ENCODE measurements around the gene SETD1A. TPM values are rescaled to one million over a fixed set of nuclear protein-coding genes. Genes with fewer than 3 reads are reported as not detected.
A peak's percentile ranks its signal among the peaks of the same experiment; 100 is the strongest.

Gene SETD1A
- total RNA-seq, 2 donors from 2014 or later = 12.2 to 15.0 TPM

DNA sequence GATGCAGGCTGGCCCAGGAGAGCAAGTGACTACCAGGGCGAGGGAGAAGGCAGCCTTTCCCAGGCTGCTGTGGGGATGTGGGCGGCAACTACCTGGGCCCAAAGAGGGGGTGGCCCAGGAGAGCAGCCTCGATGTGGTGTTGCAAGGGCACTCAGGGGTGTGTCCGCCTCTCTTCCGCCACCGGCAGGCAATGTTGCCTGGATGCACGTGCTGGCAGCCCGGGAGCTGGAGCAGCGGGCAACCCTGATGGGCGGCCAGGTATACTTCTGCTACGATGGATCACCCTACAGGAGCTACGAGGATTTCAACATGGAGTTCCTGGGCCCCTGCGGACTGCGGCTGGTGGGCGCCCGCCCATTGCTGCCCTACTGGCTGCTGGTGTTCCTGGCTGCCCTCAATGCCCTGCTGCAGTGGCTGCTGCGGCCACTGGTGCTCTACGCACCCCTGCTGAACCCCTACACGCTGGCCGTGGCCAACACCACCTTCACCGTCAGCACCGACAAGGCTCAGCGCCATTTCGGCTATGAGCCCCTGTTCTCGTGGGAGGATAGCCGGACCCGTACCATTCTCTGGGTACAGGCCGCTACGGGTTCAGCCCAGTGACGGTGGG lies 30.1 kb downstream of the SETD1A start:
- DNase-seq (no peak), ATAC-seq (no peak)
- intact Hi-C loops (cut with DNase I, micrococcal nuclease) = loop anchor here in 1 of 2 donors (5.0 to 10.0 kb wide), 2 partner anchors 157 to 455 kb away; partner anchors contain the start of gene ZNF843

DNA sequence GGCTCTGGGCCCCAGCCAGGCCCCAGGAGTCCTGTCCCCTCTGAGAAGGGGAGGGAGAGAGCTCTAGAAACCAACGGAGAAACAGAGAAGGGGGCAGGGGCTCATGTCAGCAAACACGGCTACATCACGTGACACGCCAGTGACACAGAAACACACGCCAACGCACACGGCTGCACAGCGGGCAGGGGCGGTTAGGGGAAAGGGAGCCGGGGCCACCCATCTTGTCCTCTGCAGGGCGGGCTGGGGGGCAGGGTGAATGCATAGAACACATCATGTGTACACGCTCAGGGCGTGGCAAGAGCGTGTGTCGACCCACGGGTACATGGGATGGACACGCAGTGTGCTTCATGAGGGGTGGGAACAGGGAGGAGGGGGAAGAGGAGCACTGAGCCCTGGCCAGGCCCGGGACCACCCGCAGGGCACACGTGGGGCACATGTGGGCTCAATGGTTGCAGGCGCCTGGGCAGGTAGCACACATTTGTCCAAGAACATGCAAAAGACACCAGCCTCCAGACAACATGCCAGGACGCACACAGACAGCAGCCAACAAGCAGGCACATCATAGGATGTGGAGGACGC lies 32.0 kb downstream of the SETD1A start:
- DNase-seq (no peak), ATAC-seq (no peak)
- intact Hi-C loops (cut with DNase I, micrococcal nuclease) = loop anchor here in 1 of 2 donors (5.0 to 10.0 kb wide), 2 partner anchors 155 to 453 kb away; partner anchors contain the start of gene ZNF843

DNA sequence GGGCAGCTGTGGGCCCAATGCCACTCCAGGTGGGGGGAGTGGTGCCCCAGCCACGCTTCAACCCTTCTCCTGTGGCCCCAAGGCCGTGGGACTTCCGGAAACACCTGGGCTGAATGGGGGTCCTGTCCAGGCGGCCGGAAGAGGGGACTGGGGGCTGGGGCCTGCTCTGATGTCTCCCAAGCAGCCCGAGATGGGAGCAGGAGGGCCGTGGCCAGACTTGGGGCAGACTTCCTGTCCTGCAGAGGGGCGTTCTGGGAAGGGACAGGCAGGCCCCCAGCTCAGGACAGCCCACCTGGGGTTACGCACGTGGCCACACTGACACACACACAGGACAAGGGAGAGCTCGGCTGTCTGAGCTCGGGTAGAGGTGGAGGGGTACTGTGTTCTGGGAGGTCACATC lies 32.6 kb downstream of the SETD1A start:
- intact Hi-C loops (cut with DNase I, micrococcal nuclease) = no loop called here
- DNase-seq (no peak), ATAC-seq (no peak)

DNA sequence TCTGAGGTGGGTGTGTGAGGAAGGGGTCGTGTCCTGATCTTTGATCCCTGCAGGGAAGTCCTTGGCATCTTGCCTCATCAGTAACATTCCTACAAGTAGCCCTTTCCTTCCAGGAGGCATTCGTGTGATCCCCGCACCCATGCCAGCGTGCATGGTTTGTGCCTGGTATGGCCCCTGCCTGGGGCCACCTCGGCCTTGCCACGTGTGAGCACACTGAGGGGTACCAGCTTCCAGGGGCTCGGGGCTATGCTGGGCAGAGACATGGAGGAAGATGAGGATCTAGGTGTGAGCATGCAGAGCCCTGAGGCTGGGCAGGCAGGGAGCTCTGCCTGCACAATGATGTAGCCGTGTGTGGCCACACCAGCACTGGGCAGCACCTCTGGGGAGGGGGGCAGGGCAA lies 33.5 kb downstream of the SETD1A start:
- ATAC-seq (no peak), DNase-seq (no peak)
- intact Hi-C loops (cut with DNase I, micrococcal nuclease) = no loop called here

DNA sequence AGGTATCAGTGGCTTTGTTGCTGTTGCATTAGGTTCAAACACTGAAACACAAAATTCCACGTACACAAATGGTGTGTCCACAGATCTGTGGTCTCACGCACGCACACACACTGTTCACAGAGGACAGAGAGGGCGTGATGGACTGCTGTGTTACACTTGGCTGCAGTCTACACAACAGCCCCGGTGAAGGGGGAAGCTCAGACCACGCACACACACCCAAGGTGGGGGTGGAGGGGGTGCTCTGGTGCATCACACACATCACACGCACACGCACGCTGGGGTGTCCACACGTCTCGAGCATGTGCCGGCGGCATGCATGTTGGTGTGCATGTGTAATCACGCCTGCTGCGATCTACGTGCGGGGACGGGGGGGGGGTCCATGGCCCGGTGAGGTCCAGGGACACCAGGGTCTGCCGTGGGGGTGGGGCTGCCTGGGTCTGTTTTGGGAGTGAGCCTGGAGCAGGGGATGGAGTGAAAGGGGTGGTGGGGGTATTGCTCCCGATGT lies 34.8 kb downstream of the SETD1A start:
- intact Hi-C loops (cut with DNase I, micrococcal nuclease) = no loop called here
- no peak for DNase-seq
- no peak for ATAC-seq

DNA sequence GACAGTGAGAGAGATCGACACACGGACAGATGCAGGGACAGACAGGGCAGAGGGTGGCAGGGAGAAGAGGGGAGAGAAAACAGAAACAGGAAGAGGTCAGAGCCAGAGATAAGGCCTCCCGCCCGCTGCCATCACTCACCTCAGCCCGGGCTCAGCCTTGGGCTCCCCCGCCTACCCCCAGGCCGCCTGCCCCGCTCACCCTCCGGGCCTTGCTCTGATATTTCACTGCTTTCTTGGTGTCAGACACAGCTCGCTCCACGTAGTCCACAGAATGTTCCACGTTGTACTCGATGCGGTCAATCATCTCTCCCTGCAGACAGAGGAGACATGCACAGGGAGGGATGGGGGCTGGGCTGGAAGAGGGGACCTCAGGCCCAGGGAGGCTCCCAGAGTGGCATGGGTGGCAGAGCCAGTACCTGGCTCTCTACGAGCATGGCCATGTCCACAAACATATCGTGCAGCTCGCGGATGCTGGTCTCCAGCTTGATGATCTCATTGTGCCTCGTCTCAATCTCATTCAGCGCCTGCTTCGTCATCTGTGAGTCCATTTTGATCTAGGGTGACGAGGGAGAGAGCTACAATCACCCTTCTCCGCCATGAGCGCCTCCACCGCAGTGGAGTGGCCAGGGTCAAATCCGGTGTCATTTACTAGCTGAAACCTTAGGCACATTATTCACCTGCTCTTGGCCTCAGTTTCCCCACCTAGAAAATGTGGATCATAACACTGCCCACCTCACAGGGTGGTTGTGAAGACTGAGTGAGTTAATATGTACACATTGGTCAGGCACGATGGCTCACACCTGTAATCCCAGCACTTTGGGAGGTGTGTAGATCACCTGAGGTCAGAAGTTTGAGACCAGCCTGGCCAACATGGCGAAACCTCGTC lies 35.6 kb downstream of the SETD1A start:
- DNase-seq = no peak
- intact Hi-C loops (cut with DNase I, micrococcal nuclease) = no loop called here

DNA sequence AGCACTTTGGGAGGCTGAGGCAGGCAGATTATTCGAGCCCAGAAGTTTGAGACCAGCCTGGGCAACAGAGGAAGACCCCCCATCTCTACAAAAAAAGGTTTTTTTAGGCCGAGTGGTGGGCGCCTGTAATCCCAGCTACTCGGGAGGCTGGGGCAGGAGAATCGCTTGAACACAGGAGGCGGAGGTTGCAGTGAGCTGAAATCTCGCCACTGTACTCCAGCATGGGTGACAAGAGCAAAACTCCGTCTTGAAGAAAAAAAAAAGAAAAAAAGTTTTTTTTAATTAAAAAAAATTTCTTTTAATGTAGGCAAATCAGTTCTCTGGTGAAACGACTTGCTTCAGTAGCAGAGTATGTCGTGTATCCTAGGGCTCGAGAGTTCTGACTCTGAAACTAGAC lies 38.4 kb downstream of the SETD1A start:
- no peak for DNase-seq
- no peak for ATAC-seq
- intact Hi-C loops (cut with DNase I, micrococcal nuclease) = no loop called here

More for the DNA sequence above, 35.6 kb downstream of the SETD1A start:
- ATAC-seq = no peak

DNA sequence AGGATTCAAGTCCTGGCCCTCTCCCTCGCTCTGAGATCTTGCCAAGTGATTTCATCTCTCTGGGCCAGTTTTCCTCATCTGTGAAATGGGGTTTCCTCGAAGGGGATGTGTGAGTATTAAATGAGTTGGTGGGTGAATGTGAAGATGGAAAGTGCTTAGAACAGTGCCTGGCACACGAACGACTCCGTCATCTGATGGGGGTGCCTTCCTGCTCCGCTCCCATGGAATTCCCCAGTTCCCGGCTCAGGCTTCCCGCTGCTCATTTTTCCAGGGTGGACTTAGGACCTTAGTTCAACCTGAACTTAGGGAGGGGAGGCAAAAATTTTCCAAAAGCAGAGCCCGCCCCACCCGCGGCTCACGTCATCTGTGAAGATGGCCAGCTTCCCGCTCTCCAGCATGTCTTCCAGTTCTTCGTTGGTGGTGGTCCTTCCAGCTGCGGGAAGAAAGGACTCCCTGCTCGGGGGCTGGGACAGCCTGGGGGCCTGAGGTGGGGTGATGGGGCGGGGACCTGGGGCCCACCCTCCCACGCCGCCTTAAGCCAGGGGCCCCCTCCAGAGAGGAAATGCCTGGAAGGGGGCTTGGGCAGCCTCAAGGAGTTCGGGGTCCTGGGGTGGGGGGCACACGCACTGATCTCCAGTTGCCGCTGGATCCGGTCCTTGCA lies 38.9 kb downstream of the SETD1A start:
- DNase-seq (peak; percentile 43 to 47), ATAC-seq (peak; percentile 51)
- intact Hi-C loops (cut with DNase I, micrococcal nuclease) = no loop called here

DNA sequence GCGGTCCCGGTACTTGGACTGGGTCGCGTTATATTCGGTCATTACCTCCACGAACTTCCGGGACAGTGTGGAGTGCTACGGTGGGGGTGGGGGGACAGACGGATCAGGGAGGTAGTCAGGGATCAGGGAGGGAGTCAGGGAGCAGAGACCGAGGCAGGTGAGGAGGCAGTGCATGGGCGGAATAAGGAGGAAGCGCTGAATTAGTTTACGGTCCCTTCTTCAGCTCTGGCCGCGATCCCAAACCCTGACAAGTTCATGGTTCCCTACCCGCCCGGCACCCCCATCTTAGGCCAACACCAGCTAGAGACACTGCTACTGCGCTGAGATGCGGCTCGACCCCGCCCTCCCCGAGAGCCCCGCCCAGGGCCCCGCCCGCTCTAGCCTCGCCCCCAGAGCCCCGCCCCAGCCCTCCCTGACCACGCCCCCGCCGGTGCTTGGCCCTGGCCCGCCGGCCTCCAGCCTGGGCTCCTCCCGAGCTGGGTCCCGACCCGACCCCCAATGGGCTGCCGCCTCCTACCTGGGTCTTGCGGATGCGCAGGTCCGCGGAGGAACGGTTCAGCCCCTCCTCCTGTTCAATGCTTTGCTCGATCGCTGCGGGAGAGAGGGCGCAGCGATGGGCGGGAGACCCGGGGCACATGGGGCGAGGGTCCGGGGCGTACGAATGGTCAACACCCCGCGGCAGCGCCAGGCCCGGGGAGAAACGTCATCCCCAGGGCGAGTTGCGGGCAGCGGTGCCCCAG lies 39.6 kb downstream of the SETD1A start:
- ATAC-seq (peak; percentile 95), DNase-seq (peak; percentile 81 to 89)
- intact Hi-C loops (cut with DNase I, micrococcal nuclease) = no loop called here

DNA sequence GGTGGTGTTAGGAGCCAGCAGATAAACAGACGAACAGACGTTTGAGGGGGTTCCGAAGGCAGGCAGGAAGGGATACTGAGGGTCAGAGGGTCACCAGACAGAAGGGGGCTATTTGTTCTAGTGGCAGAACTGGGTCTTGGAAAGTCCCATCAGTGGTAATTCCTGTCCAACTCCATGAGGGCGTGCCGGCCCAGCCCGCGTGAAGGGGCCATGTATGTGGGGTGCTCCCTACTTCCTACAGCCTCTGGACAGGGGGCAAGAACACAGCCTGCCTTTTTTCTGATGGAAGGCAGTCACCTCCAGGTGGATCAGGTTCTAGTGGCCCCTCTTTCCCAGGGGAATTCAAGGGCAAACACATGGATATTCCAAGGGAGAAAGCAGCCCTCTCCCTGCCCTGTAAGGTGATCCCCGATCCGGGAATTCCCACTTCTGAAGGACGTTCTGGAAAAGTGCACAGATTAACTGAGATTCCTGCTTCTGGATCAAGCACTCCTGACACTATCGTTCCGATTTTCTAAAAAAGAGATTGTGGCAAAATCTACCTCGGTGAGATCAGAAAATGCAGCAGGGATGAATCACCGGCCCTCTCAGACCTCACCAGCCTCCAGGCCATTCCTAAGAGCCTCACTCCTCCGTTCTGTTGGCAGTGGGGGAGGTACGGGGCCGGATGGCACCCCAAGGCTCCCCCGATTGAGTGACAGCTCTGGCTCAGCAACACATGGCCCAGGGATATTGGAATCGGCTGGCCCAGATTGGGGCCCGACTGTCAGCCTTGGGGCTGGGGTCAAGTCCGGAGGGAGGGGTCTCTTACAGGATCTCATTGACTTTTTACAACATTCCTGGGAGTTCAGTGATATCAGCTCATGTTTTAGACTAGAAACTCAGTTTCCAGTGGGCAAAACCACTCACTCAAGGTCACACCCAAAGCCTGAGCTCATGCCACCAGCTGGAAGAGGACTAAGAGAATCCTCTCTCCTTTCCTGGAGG lies 40.5 kb downstream of the SETD1A start:
- DNase-seq = no peak
- intact Hi-C loops (cut with DNase I, micrococcal nuclease) = no loop called here
- ATAC-seq = peak; percentile 8

- ATAC-seq (no peak), DNase-seq (no peak)
- intact Hi-C loops (cut with DNase I, micrococcal nuclease) = no loop called here
Observed at GRCh38 chr16:30998852-30999761, 41.6 kb downstream of the SETD1A start.

GRCh38 chr16:31000671-31001382 lies 43.3 kb downstream of the SETD1A start:
- no peak for DNase-seq
- no peak for ATAC-seq
- intact Hi-C loops (cut with DNase I, micrococcal nuclease) = no loop called here

DNA sequence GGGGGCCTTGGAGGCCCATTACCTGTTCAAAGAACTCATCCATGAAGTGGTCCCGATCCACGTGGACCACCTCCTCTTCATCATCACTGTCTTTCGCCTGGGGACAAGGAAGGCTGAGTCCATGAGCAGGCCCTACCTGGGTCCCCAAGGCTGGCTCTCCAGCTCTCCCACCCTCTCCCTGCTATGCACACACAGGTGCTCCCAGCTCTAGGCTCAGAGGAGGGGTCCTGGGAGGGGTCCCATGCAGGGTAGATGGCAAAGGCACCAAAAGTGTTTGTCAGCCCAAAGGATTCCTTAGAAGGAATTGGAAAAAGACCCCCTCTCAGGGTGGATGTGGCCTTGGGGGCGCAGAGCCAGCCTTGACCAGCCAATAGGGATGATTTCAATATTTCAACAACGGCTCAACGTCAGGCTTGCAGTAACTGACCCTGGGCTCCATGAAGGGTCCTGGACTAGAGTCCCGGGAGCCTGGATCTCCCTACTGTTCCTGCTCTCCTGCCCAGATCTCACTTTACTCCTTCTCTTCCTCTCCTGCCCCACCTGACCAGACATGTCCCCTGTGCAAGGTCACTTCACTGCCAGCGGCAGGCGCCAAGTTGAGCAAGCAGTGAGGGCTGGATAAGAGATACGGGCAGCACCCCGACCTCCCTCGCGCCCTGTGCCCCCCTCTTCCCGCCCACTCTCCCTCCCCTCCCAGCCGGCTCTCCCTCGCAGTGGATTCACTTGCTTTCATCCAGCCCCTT lies 44.1 kb downstream of the SETD1A start:
- ATAC-seq (no peak), DNase-seq (no peak)
- intact Hi-C loops (cut with DNase I, micrococcal nuclease) = no loop called here

DNA sequence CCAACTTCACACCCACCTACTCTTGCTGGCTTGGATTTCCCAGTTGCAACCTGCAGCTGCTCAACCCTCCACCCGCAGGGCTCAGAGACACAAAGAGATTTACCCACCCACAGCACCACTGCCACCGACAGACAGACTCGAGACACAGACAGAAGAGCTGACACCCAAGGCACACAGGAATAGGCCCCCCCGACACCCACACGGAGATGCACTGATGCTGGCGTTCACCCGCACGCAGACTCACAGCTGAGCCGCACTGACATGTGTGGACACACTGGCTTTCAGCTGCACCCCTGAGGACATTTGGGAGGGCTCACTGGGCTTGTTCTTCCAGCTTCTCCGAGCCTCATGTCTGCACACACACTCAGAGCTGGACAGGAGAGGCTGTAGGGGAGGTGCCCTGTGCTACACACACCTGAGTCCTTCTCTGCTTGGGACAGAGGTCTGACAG lies 44.7 kb downstream of the SETD1A start:
- no peak for DNase-seq
- intact Hi-C loops (cut with DNase I, micrococcal nuclease) = no loop called here
- no peak for ATAC-seq

DNA sequence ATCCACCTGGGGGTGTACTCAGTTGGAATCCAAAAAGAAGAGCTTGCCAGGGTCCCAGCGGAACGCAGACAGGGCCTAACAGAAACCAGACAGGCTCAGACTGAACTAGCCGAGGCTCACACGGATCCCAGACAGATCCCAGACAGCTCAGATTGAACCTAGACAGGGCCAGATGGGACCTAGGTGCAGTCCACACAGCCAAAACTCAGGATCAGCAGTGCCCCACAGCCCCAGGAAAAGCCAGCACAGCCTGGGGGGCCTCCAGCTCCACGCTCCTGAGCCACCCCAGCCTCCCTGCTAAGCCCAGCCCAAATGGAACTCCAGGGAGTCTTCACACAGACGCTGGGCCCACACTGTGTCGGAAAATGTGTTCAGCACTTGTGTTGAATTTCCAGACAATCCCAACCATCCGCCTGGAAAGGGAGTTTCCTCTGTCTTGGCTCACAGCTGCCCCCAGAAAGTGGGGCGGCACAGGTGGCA lies 45.3 kb downstream of the SETD1A start:
- intact Hi-C loops (cut with DNase I, micrococcal nuclease) = no loop called here
- DNase-seq = no peak
- no peak for ATAC-seq

Data from left colon (tissue), 2 donors.